Endothelial cell of umbilical vein (primary cell): ENCODE measurements around the gene IFITM2. TPM values are rescaled to one million over a fixed set of nuclear protein-coding genes. Genes with fewer than 3 reads are reported as not detected.

Experiments
- BruUV-seq: library from RNA; stranded (reverse); fragments of 400-500 nt; replicated peaks from 2 replicates; lab custom pipeline; 2021; lab: Mats Ljungman, UMichigan
- CTCF ChIA-PET: fragments of 300-600, 350-600 bp; sonication (Branson Sonifier 250); formaldehyde crosslinking; loops from one replicate; lab custom pipeline; 2021; ENCODE audit warnings: antibody characterized with exemption, inconsistent platforms; lab: Charles Lee
- POLR2A ChIA-PET: fragments of 300-600, 350-600 bp; sonication (Branson Sonifier 250); formaldehyde crosslinking; loops from one replicate; lab custom pipeline; 2021; ENCODE audit warnings: antibody characterized with exemption, inconsistent platforms; lab: Charles Lee
- DNase-seq: peaks from one replicate; pipeline ENCODE4 v3.0.0-alpha.2; 2011; ENCODE audit warnings: low read depth, low spot score
- FAIRE-seq: peaks from 2 replicates; lab custom pipeline; 2011; peaks lifted over from hg19 to GRCh38; lab: Jason Lieb, UNC
- H2AFZ ChIP-seq: 2 replicates; pipeline ENCODE4 v1.6.0; 2012; ENCODE audit warnings: low read depth, low read length, control low read depth, inconsistent platforms
- H3K27ac ChIP-seq: 2 replicates; pipeline ENCODE4 v1.5.1; 2011; ENCODE audit warnings: low read depth, mild to moderate bottlenecking, control low read depth, low read length, moderate library complexity; ENCODE audit not compliant: insufficient read depth
- H3K27me3 ChIP-seq, 2 experiments: 2 replicates each; pipeline versions ENCODE4 v1.6.0 to v1.6.1; 2011; ENCODE audit warnings: low read length in 2 of 2, mixed read lengths in 1 of 2; ENCODE audit not compliant: control insufficient read depth in 2 of 2, insufficient read depth in 2 of 2
- H3K36me3 ChIP-seq, 2 experiments: 2 replicates in 1 of 2; 3 replicates in 1 of 2; pipeline ENCODE4 v1.5.1; 2011; ENCODE audit warnings: low read length in 2 of 2, mild to moderate bottlenecking in 1 of 2, moderate library complexity in 1 of 2; ENCODE audit not compliant: control insufficient read depth in 2 of 2, insufficient read depth in 2 of 2; ENCODE audit errors: extremely low read depth in 1 of 2
- H3K4me1 ChIP-seq: 3 replicates; pipeline ENCODE4 v1.5.1; 2011; ENCODE audit warnings: mild to moderate bottlenecking, low read length; ENCODE audit not compliant: control insufficient read depth, insufficient read depth; ENCODE audit errors: extremely low read depth
- H3K4me2 ChIP-seq: 2 replicates; pipeline ENCODE4 v1.6.1; 2011; ENCODE audit warnings: low read length, control low read depth, mixed read lengths; ENCODE audit not compliant: insufficient read depth
- H3K4me3 ChIP-seq, 3 experiments: fragments of 200-600 bp in 1 of 3; sonication (generic), shearing (Covaris generic) in 1 of 3; replicated peaks in 1 of 3; 2 replicates each; pipeline ENCODE4 v1.5.1; 2011 to 2016; ENCODE audit warnings: control low read depth in 3 of 3, low read length in 3 of 3, mild to moderate bottlenecking in 2 of 3, inconsistent platforms in 1 of 3, low read depth in 1 of 3, moderate library complexity in 1 of 3; ENCODE audit not compliant: insufficient read depth in 1 of 3
- H3K79me2 ChIP-seq: 2 replicates; pipeline ENCODE4 v1.6.0; 2012; ENCODE audit warnings: low read length, inconsistent platforms; ENCODE audit not compliant: control insufficient read depth, insufficient read depth
- H3K9ac ChIP-seq: replicated peaks from 2 replicates; pipeline ENCODE3; 2011; ENCODE audit warnings: low read length, control low read depth; ENCODE audit not compliant: insufficient read depth; ENCODE audit errors: extremely low read depth
- H3K9me1 ChIP-seq: replicated peaks from 3 replicates; pipeline ENCODE4 v1.6.0; 2011; ENCODE audit warnings: mild to moderate bottlenecking, low read length; ENCODE audit not compliant: control insufficient read depth, insufficient read depth; ENCODE audit errors: extremely low read depth
- H3K9me3 ChIP-seq: replicated peaks from 2 replicates; pipeline ENCODE4 v1.5.1; 2012; ENCODE audit warnings: low read length, inconsistent platforms; ENCODE audit not compliant: control insufficient read depth, insufficient read depth
- H4K20me1 ChIP-seq: replicated peaks from 2 replicates; pipeline ENCODE3; 2011; ENCODE audit warnings: mild to moderate bottlenecking, low read length; ENCODE audit not compliant: control insufficient read depth, insufficient read depth; ENCODE audit errors: extremely low read depth
- EZH2 ChIP-seq: IDR thresholded peaks from 2 replicates; pipeline ENCODE4 v1.6.1; 2012; ENCODE audit warnings: borderline replicate concordance, low read depth, mild to moderate bottlenecking, moderate library complexity, low read length, inconsistent platforms; ENCODE audit not compliant: severe bottlenecking
- FOS ChIP-seq: IDR thresholded peaks from 2 replicates; pipeline ENCODE4 v1.6.1; 2011; ENCODE audit warnings: mild to moderate bottlenecking, low read length, moderate library complexity, borderline replicate concordance; ENCODE audit not compliant: insufficient read depth
- GATA2 ChIP-seq: IDR thresholded peaks from 2 replicates; pipeline ENCODE4 v1.7.0; 2011; ENCODE audit warnings: low read depth, mild to moderate bottlenecking, moderate library complexity, mixed read lengths, low read length; ENCODE audit not compliant: insufficient read length, insufficient read depth
- JUN ChIP-seq: IDR thresholded peaks from 2 replicates; pipeline ENCODE4 v1.6.1; 2011; ENCODE audit warnings: borderline replicate concordance, low read depth; ENCODE audit not compliant: insufficient read length, insufficient read depth
- MYC ChIP-seq: IDR thresholded peaks from one replicate; pipeline ENCODE4 v1.6.1; 2011; ENCODE audit warnings: mild to moderate bottlenecking, low read depth, low read length
- POLR2A ChIP-seq: IDR thresholded peaks from 2 replicates; pipeline ENCODE4 v1.6.1; 2012; ENCODE audit warnings: low read depth, mild to moderate bottlenecking, control low read depth, low read length
- POLR2AphosphoS5 ChIP-seq: IDR thresholded peaks from 2 replicates; pipeline ENCODE4 v1.6.1; 2012; ENCODE audit warnings: low read depth, mild to moderate bottlenecking, control low read depth, low read length, moderate library complexity; ENCODE audit not compliant: insufficient read depth
- dilution Hi-C: fragments of 300-500 bp; cut with MboI; formaldehyde crosslinking; loops from one replicate; pipeline ENCODE4 v1.15.0; 2019; ENCODE audit warnings: low sequenced_read_pairs; ENCODE audit not compliant: extremely low pct_ligation_motif_present
- intact Hi-C: fragments of 100-400 bp; cut with micrococcal nuclease; formaldehyde crosslinking; loops from one replicate; pipeline ENCODE4 v1.10.0; 2022
- polyA plus RNA-seq, 4 experiments: library from polyadenylated mRNA; depleted of rRNA in 3 of 4; stranded (reverse) in 3 of 4; unstranded in 1 of 4; fragments of >200 nt; gene quantifications; 2 replicates each; pipeline versions ENCODE4 v1.2.1 to v1.2.3, GENCODE V29; 2011 to 2012; ENCODE audit warnings: missing spikeins in 1 of 4
- total RNA-seq: library from RNA; stranded (reverse); gene quantifications from 2 replicates; pipeline ENCODE4 v1.2.3, GENCODE V29; 2021
- TF ChIP-seq, protein P1 (sequence below), 2 donors: IDR thresholded peaks; 1 replicate in 1 of 2; 2 replicates in 1 of 2; pipeline ENCODE4 v1.5.1; 2011; ENCODE audit warnings: low read length in 2 of 2, mild to moderate bottlenecking in 2 of 2, moderate library complexity in 2 of 2, control low read depth in 1 of 2, inconsistent platforms in 1 of 2, low read depth in 1 of 2; ENCODE audit not compliant: insufficient read depth in 1 of 2; ENCODE audit errors: extremely low read depth in 1 of 2
- TF ChIP-seq, protein P2 (sequence below): IDR thresholded peaks from 2 replicates; pipeline ENCODE4 v1.6.1; 2011; ENCODE audit not compliant: insufficient read depth, insufficient read length

The IFITM2 gene
- total and polyA plus RNA-seq, 2 donors (not counting 3 experiments of a cell fraction or from before 2014, with no cell fraction given) = 219 to 1,135 TPM

DNA sequence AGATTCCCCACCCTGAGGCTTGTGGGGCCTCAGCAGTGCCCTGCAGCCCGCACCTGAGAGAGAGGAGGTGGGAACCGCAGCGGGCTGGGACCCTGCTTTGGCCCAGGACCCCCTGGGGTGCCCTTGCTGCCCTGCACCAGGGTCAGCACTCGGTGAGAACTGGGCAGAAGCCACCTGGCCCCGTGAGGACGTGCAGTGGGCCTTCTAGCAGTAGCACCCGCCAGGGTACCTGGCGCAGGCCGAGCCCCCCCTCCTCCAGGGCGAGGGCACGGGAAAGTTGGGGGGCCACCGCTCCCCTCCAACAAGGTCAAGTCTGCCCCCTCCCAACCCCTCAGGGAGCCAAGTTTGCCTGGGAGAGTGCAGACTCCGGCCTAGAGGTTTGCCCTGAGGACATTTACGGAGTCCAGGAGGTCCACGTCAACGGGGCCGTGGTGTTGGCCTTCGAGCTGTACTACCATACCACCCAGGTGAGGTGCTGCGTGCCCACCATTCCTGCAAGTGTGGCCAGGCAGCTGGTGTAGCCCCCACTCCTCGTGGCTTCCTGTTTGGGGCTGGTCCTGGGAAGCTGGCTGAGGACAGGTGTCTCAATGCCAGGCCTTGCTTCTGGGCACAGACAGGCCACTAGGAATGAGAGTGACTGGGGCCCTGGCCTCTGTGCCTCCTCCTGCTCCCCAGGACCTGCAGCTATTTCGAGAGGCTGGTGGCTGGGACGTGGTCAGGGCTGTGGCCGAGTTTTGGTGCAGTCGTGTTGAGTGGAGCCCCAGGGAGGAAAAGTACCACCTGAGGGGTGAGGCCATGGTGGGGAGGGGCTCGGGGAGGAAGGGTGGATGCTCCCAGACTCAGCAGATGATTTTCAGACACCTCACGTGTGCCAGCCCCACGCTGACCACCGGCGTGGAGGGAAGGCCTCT lies 15.2 kb upstream of the IFITM2 start:
- dilution Hi-C loops (no loop called here), intact Hi-C loops (no loop called here)
- Histone ChIP-seq H2AFZ (no peak overlapping the region), H3K79me2 (no peaks in the 10 kb centered on the region), H3K9me1 (no peaks in the 10 kb centered on the region), H3K4me1 (peaks cover 3% of the 10 kb centered on the region), H3K27ac (no peak overlapping the region), H3K36me3 (peaks cover 0 to 8% of the 10 kb centered on the region in 2 experiments), H3K27me3 (peaks cover 5 to 8% of the 10 kb centered on the region in 2 experiments), H4K20me1 (no peaks in the 10 kb centered on the region), H3K4me2 (no peak overlapping the region), H3K9me3 (no peaks in the 10 kb centered on the region), H3K9ac (no peak overlapping the region), H3K4me3 (no peak overlapping the region)
- BruUV-seq = no TSS peak
- no peak for DNase-seq
- TF ChIP-seq JUN = no peak
- no peak for TF ChIP-seq FOS
- TF ChIP-seq POLR2A = no peak
- TF ChIP-seq POLR2AphosphoS5 = no peak
- TF ChIP-seq, protein P1, sequence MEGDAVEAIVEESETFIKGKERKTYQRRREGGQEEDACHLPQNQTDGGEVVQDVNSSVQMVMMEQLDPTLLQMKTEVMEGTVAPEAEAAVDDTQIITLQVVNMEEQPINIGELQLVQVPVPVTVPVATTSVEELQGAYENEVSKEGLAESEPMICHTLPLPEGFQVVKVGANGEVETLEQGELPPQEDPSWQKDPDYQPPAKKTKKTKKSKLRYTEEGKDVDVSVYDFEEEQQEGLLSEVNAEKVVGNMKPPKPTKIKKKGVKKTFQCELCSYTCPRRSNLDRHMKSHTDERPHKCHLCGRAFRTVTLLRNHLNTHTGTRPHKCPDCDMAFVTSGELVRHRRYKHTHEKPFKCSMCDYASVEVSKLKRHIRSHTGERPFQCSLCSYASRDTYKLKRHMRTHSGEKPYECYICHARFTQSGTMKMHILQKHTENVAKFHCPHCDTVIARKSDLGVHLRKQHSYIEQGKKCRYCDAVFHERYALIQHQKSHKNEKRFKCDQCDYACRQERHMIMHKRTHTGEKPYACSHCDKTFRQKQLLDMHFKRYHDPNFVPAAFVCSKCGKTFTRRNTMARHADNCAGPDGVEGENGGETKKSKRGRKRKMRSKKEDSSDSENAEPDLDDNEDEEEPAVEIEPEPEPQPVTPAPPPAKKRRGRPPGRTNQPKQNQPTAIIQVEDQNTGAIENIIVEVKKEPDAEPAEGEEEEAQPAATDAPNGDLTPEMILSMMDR (IDR thresholded peaks at IDR 0.05; ENCODE audit: extremely low read depth in 1 of 2, insufficient read depth in 1 of 2, low read depth in 1 of 2, low read length in 2 of 2) = no peak
- no peak for TF ChIP-seq EZH2
- TF ChIP-seq GATA2 = no peak
- no peak for TF ChIP-seq MYC
- TF ChIP-seq, protein P2, sequence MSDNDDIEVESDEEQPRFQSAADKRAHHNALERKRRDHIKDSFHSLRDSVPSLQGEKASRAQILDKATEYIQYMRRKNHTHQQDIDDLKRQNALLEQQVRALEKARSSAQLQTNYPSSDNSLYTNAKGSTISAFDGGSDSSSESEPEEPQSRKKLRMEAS = no peak
- no peak for FAIRE-seq
- ChIA-PET CTCF (interaction anchor here (1.3 kb wide), 1 partner anchor 12 kb away, joined by 4 read pairs; no protein-coding TSS in a partner anchor), POLR2A (no interaction called here)
